ENCODE measurements around the gene KIF13A. TPM values are rescaled to one million over a fixed set of nuclear protein-coding genes. Genes with fewer than 3 reads are reported as not detected.

KIF13A gene
- total RNA-seq, 1 experiment from 2014 or later = 14.1 TPM

GRCh38 chr6:17877196-17877894 lies 110.1 kb downstream of the KIF13A start:
- Mint-ChIP-seq H3K4me3 (ENCODE audit: low read depth, unreplicated experiment) (no peak overlapping the region), H3K36me3 (ENCODE audit: insufficient read depth, unreplicated experiment) (no peaks in the 10 kb centered on the region), H3K4me1 (ENCODE audit: low read depth, unreplicated experiment) (no peaks in the 10 kb centered on the region), H3K27me3 (ENCODE audit: unreplicated experiment) (no peaks in the 10 kb centered on the region), H3K9me3 (ENCODE audit: low read depth, unreplicated experiment) (no peaks in the 10 kb centered on the region), H3K27ac (ENCODE audit: unreplicated experiment) (no peak overlapping the region)
- TF ChIP-seq CTCF (IDR thresholded peaks at IDR 0.05; ENCODE audit: unreplicated experiment) = no peak
- intact Hi-C loops (cut with micrococcal nuclease; ENCODE audit: unreplicated experiment) = no loop called here
- no peak for DNase-seq
- CTCF ChIA-PET = no interaction called here
- no TSS peak for BruUV-seq (replicated peaks)

DNA sequence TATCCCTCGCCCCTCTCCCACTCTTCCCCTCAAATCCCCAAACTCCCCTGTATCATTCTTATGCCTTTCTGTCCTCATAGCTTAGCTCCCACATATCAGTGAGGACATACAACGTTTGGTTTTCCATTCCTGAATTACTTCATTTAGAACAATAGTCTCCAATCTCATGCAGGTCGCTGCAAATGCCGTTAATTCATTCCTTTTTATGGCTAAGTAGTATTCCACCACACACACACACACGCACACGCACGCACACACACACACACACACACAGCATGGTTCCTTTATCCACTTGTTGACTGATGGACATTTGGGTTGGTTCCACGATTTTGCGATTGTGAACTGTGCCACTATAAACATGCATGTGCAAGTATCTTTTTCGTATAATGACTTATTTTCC lies 112.7 kb downstream of the KIF13A start:
- TF ChIP-seq CTCF (IDR thresholded peaks at IDR 0.05; ENCODE audit: unreplicated experiment) = no peak
- Mint-ChIP-seq H3K27ac (ENCODE audit: unreplicated experiment) (no peak overlapping the region), H3K36me3 (ENCODE audit: insufficient read depth, unreplicated experiment) (no peaks in the 10 kb centered on the region), H3K4me3 (ENCODE audit: low read depth, unreplicated experiment) (no peak overlapping the region), H3K27me3 (ENCODE audit: unreplicated experiment) (no peaks in the 10 kb centered on the region), H3K4me1 (ENCODE audit: low read depth, unreplicated experiment) (no peaks in the 10 kb centered on the region), H3K9me3 (ENCODE audit: low read depth, unreplicated experiment) (no peaks in the 10 kb centered on the region)
- intact Hi-C loops (cut with micrococcal nuclease; ENCODE audit: unreplicated experiment) = no loop called here
- no TSS peak for BruUV-seq (replicated peaks)
- CTCF ChIA-PET = no interaction called here
- no peak for DNase-seq

- H3K4me1 Mint-ChIP-seq (ENCODE audit: low read depth, unreplicated experiment) = no peaks in the 10 kb centered on the region
- BruUV-seq (replicated peaks) = no TSS peak
- H3K36me3 Mint-ChIP-seq (ENCODE audit: insufficient read depth, unreplicated experiment) = no peaks in the 10 kb centered on the region
- intact Hi-C loops (cut with micrococcal nuclease; ENCODE audit: unreplicated experiment) = no loop called here
- H3K27ac Mint-ChIP-seq (ENCODE audit: unreplicated experiment) = no peak overlapping the region
- CTCF ChIA-PET = no interaction called here
- DNase-seq = no peak
- H3K9me3 Mint-ChIP-seq (ENCODE audit: low read depth, unreplicated experiment) = no peaks in the 10 kb centered on the region
- H3K4me3 Mint-ChIP-seq (ENCODE audit: low read depth, unreplicated experiment) = no peak overlapping the region
- no peak for TF ChIP-seq CTCF (IDR thresholded peaks at IDR 0.05; ENCODE audit: unreplicated experiment)
- H3K27me3 Mint-ChIP-seq (ENCODE audit: unreplicated experiment) = no peaks in the 10 kb centered on the region
These were observed 114.5 kb downstream of the KIF13A start for GRCh38 chr6:17872908-17873307.

- no peaks in the 10 kb centered on the region for H3K36me3 Mint-ChIP-seq (ENCODE audit: insufficient read depth, unreplicated experiment)
- H3K4me3 Mint-ChIP-seq (ENCODE audit: low read depth, unreplicated experiment) = no peak overlapping the region
- DNase-seq = no peak
- intact Hi-C loops (cut with micrococcal nuclease; ENCODE audit: unreplicated experiment) = no loop called here
- CTCF ChIA-PET = no interaction called here
- H3K27me3 Mint-ChIP-seq (ENCODE audit: unreplicated experiment) = no peaks in the 10 kb centered on the region
- H3K9me3 Mint-ChIP-seq (ENCODE audit: low read depth, unreplicated experiment) = no peaks in the 10 kb centered on the region
- H3K4me1 Mint-ChIP-seq (ENCODE audit: low read depth, unreplicated experiment) = peaks cover 4% of the 10 kb centered on the region
- TF ChIP-seq CTCF (IDR thresholded peaks at IDR 0.05; ENCODE audit: unreplicated experiment) = no peak
- H3K27ac Mint-ChIP-seq (ENCODE audit: unreplicated experiment) = no peak overlapping the region
- no TSS peak for BruUV-seq (replicated peaks)
These were observed 115.6 kb downstream of the KIF13A start for GRCh38 chr6:17871836-17872235.

All from Calu3 (cell line).